Chondrocyte (in vitro differentiated cells): ENCODE results near the gene MAD2L2. TPM values are rescaled to one million over a fixed set of nuclear protein-coding genes. Genes with fewer than 3 reads are reported as not detected.

ENCODE experiments used
- DNase-seq: peaks from one replicate; pipeline ENCODE4 v3.0.0; 2021; ENCODE audit warnings: mixed read lengths, low spot score
- H3K27ac Mint-ChIP-seq: one replicate; pipeline ENCODE4 v1.8.0; 2021; ENCODE audit warnings: mild to moderate bottlenecking, moderate library complexity, mixed read lengths; ENCODE audit not compliant: unreplicated experiment
- H3K27me3 Mint-ChIP-seq: 2 replicates; pipeline ENCODE4 v1.8.0; 2021; ENCODE audit warnings: low read depth, mixed read lengths
- H3K36me3 Mint-ChIP-seq: 2 replicates; pipeline ENCODE4 v1.8.0; 2021; ENCODE audit warnings: low read depth, mixed read lengths
- H3K4me1 Mint-ChIP-seq: 2 replicates; pipeline ENCODE4 v1.8.0; 2021; ENCODE audit warnings: low read depth, mild to moderate bottlenecking, mixed read lengths
- H3K4me3 Mint-ChIP-seq: one replicate; pipeline ENCODE4 v1.8.0; 2021; ENCODE audit warnings: mild to moderate bottlenecking, moderate library complexity, mixed read lengths; ENCODE audit not compliant: unreplicated experiment
- H3K9me3 Mint-ChIP-seq: 2 replicates; pipeline ENCODE4 v1.8.0; 2021; ENCODE audit warnings: low read depth, mixed read lengths
- total RNA-seq: library from RNA; stranded (reverse); gene quantifications from 3 replicates; pipeline ENCODE4 v1.2.1, GENCODE V29; 2021
- TF ChIP-seq, protein P1 (sequence below): fragments of 200-600 bp; sonication (generic); IDR thresholded peaks from 2 replicates; pipeline ENCODE4 v1.5.0; 2021; ENCODE audit warnings: antibody characterized with exemption, mild to moderate bottlenecking, moderate library complexity

The MAD2L2 gene
- total RNA-seq, 1 donor from 2014 or later = 31.8 TPM

GRCh38 chr1:11700601-11701467, 19.9 kb upstream of the MAD2L2 start:
- Mint-ChIP-seq H3K27ac (no peak overlapping the region), H3K4me1 (no peaks in the 10 kb centered on the region), H3K9me3 (no peaks in the 10 kb centered on the region), H3K27me3 (peaks cover 49% of the 10 kb centered on the region), H3K36me3 (no peaks in the 10 kb centered on the region), H3K4me3 (no peak overlapping the region)
- DNase-seq = peak; percentile 89
- TF ChIP-seq, protein P1, sequence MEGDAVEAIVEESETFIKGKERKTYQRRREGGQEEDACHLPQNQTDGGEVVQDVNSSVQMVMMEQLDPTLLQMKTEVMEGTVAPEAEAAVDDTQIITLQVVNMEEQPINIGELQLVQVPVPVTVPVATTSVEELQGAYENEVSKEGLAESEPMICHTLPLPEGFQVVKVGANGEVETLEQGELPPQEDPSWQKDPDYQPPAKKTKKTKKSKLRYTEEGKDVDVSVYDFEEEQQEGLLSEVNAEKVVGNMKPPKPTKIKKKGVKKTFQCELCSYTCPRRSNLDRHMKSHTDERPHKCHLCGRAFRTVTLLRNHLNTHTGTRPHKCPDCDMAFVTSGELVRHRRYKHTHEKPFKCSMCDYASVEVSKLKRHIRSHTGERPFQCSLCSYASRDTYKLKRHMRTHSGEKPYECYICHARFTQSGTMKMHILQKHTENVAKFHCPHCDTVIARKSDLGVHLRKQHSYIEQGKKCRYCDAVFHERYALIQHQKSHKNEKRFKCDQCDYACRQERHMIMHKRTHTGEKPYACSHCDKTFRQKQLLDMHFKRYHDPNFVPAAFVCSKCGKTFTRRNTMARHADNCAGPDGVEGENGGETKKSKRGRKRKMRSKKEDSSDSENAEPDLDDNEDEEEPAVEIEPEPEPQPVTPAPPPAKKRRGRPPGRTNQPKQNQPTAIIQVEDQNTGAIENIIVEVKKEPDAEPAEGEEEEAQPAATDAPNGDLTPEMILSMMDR = no peak

GRCh38 chr1:11697893-11698210, 16.9 kb upstream of the MAD2L2 start:
- H3K4me3 Mint-ChIP-seq = no peak overlapping the region
- no peaks in the 10 kb centered on the region for H3K36me3 Mint-ChIP-seq
- TF ChIP-seq, protein P1 = no peak
- peaks cover 10% of the 10 kb centered on the region for H3K4me1 Mint-ChIP-seq
- H3K9me3 Mint-ChIP-seq = no peaks in the 10 kb centered on the region
- H3K27ac Mint-ChIP-seq = no peak overlapping the region
- H3K27me3 Mint-ChIP-seq = peaks cover 35% of the 10 kb centered on the region
- DNase-seq = peak; percentile 60

- H3K9me3 Mint-ChIP-seq = no peaks in the 10 kb centered on the region
- H3K27me3 Mint-ChIP-seq = peaks cover 38% of the 10 kb centered on the region
- no peak overlapping the region for H3K27ac Mint-ChIP-seq
- H3K4me3 Mint-ChIP-seq = no peak overlapping the region
- TF ChIP-seq, protein P1 = no peak
- peak; percentile 49 for DNase-seq
- H3K36me3 Mint-ChIP-seq = no peaks in the 10 kb centered on the region
- peaks cover 13% of the 10 kb centered on the region for H3K4me1 Mint-ChIP-seq
These were observed 16.4 kb upstream of the MAD2L2 start for GRCh38 chr1:11697188-11697892.

DNA sequence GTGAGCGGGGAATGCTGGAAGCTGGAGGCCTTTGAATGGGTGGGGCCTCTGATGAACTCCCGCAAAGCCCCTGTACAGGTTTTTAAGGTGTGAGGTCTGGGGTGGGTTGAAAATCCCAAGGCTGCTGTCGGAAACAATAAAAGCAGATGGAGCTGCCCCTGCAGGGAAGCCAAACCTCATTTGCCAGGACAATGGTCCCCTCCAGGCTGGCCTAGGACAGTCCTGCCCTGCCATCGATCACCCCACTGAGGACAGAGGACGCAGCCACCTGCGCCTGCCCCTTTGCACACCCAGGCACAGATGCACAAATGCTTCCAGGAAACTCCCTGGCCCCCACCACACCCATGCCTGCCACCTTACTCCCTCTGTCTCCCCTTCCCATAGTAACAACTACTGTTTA, 14.9 kb upstream of the MAD2L2 start:
- TF ChIP-seq, protein P1 = no peak
- Mint-ChIP-seq H3K36me3 (no peaks in the 10 kb centered on the region), H3K4me1 (peaks cover 16% of the 10 kb centered on the region), H3K27ac (no peak overlapping the region), H3K27me3 (peaks cover 35% of the 10 kb centered on the region), H3K4me3 (no peak overlapping the region), H3K9me3 (no peaks in the 10 kb centered on the region)
- DNase-seq = peak; percentile 68

DNA sequence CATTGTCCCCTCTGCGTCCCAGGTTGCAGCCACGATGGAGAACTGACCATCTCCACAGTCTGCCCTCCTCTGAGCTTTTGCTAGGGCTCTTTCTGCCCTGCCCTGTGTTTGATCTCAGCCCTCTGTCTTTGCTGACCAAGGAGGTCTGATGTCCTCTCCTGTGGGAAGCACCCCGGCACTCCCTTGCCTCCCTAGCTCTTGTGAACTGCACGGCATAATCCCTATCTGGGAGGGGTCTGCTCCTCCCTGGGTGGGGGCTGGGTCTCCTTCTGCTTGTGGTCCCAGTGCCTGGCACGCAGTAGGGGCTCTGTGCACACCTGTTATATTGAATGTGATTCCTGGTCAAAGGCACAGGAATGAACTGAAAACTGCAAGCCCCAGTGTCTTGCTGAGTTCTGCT, 13.0 kb upstream of the MAD2L2 start:
- Mint-ChIP-seq H3K27ac (no peak overlapping the region), H3K4me3 (no peak overlapping the region), H3K36me3 (no peaks in the 10 kb centered on the region), H3K27me3 (peaks cover 43% of the 10 kb centered on the region), H3K4me1 (peaks cover 20% of the 10 kb centered on the region), H3K9me3 (no peaks in the 10 kb centered on the region)
- DNase-seq = no peak
- TF ChIP-seq, protein P1 = no peak
